C1 segment of cervical spinal cord (tissue), 14 donors: Measurements from ENCODE around the gene ZBTB47.

ENCODE experiments used
- DNase-seq, 14 donors: peaks; one replicate each; lab custom pipeline; 2025; lab: John Stamatoyannopoulos, UW

ZBTB47 gene

GRCh38 chr3:42698216-42698910, 44.9 kb downstream of the ZBTB47 start:
- DNase-seq = no peak

GRCh38 chr3:42698911-42699230, 45.4 kb downstream of the ZBTB47 start:
- no peak for DNase-seq

GRCh38 chr3:42699511-42699971, 46.0 kb downstream of the ZBTB47 start:
- no peak for DNase-seq

- no peak for DNase-seq
Measured at GRCh38 chr3:42700366-42701288, 47.1 kb downstream of the ZBTB47 start.

- peak in 12 of 14 donors; percentile 39 to 83 (median 62) for DNase-seq
Measured at GRCh38 chr3:42701371-42702065, 48.0 kb downstream of the ZBTB47 start.

GRCh38 chr3:42702066-42702951, 48.8 kb downstream of the ZBTB47 start, which contains the start of gene HHATL:
Gene HHATL, minus strand, starts transcription at chr3:42702798. Its CDS starts 1,972 bp downstream, at chr3:42700826.
- peak in 8 of 14 donors; percentile 27 to 72 (median 59) for DNase-seq

- no peak for DNase-seq
Measured at GRCh38 chr3:42702982-42703694, 49.6 kb downstream of the ZBTB47 start.

GRCh38 chr3:42703695-42704025, 50.2 kb downstream of the ZBTB47 start:
- no peak for DNase-seq

GRCh38 chr3:42704136-42704841, 50.8 kb downstream of the ZBTB47 start:
- DNase-seq = no peak

GRCh38 chr3:42705058-42705767, 51.7 kb downstream of the ZBTB47 start:
- no peak for DNase-seq

GRCh38 chr3:42705962-42706585, 52.6 kb downstream of the ZBTB47 start:
- DNase-seq = no peak

GRCh38 chr3:42706721-42707619, 53.5 kb downstream of the ZBTB47 start:
- no peak for DNase-seq

- no peak for DNase-seq
Measured at GRCh38 chr3:42707620-42708355, 54.3 kb downstream of the ZBTB47 start.

- DNase-seq = no peak
Measured at GRCh38 chr3:42708611-42709151, 55.2 kb downstream of the ZBTB47 start.

- no peak for DNase-seq
Measured at GRCh38 chr3:42709621-42710020, 56.1 kb downstream of the ZBTB47 start.

GRCh38 chr3:42710323-42711021, 57.0 kb downstream of the ZBTB47 start:
- DNase-seq = no peak
